HCT116 (cell line): Measurements from ENCODE around the gene HEXD. TPM values are rescaled to one million over a fixed set of nuclear protein-coding genes. Genes with fewer than 3 reads are reported as not detected.

Experiments used
- ATAC-seq: fragments of 200-7000 bp; cut with Tn5 transposase; 2 replicates; pipeline ENCODE4 v1.9.1; 2020; ENCODE audit warnings: mild to moderate bottlenecking, moderate library complexity
- BruUV-seq: library from RNA; stranded (reverse); fragments of 400-500 nt; replicated peaks from 2 replicates; lab custom pipeline; 2021; lab: Mats Ljungman, UMichigan
- CTCF ChIA-PET: fragments of 300-600 bp; sonication (Branson Sonifier 250); formaldehyde crosslinking; loops from one replicate; lab custom pipeline; 2021; ENCODE audit warnings: antibody characterized with exemption; lab: Charles Lee
- POLR2A ChIA-PET: fragments of 300-600, 350-600 bp; sonication (Branson Sonifier 250); formaldehyde crosslinking; loops from one replicate; lab custom pipeline; 2021; ENCODE audit warnings: antibody characterized with exemption; lab: Charles Lee
- RAD21 ChIA-PET, 2 experiments: fragments of 300-600 bp; sonication (Branson Sonifier 250); formaldehyde crosslinking; loops; one replicate each; lab custom pipeline; 2023; ENCODE audit warnings: low total read pairs in 2 of 2; ENCODE audit not compliant: uncharacterized antibody in 2 of 2, unreplicated experiment in 2 of 2, low non-redundant PET in 1 of 2; lab: Charles Lee
- DNase-seq: peaks from one replicate; pipeline ENCODE4 v3.0.0-alpha.2; 2010; ENCODE audit warnings: low read depth, low spot score
- H2AFZ ChIP-seq: fragments of 200-600 bp; shearing (Covaris generic), sonication (generic); 2 replicates; pipeline ENCODE4 v1.6.1; 2017; ENCODE audit warnings: low read depth, mixed run types, mixed read lengths, antibody characterized with exemption, low read length; ENCODE audit not compliant: poor library complexity, severe bottlenecking
- H3K27ac ChIP-seq: 2 replicates; pipeline ENCODE4 v1.5.1; 2012; ENCODE audit warnings: low read depth, low read length
- H3K27me3 ChIP-seq: fragments of 200-600 bp; sonication (generic); 2 replicates; pipeline ENCODE4 v1.6.1; 2016; ENCODE audit warnings: mixed run types, low read length, mixed read lengths; ENCODE audit not compliant: insufficient read depth
- H3K36me3 ChIP-seq, 2 experiments: fragments of 200-500 bp in 1 of 2; fragments of 200-600 bp in 1 of 2; sonication (Bioruptor generic) in 1 of 2; sonication (generic) in 1 of 2; 2 replicates each; pipeline versions ENCODE4 v1.5.1 to v1.6.1; 2014 to 2016; ENCODE audit warnings: low read length in 2 of 2, inconsistent platforms in 1 of 2, mixed read lengths in 1 of 2, mixed run types in 1 of 2; ENCODE audit not compliant: insufficient read depth in 2 of 2, control insufficient read depth in 1 of 2
- H3K4me1 ChIP-seq, 2 experiments: fragments of 200-600 bp in 1 of 2; sonication (generic) in 1 of 2; 2 replicates each; pipeline versions ENCODE4 v1.5.1 to v1.6.1; 2012 to 2017; ENCODE audit warnings: low read length in 2 of 2, inconsistent platforms in 1 of 2, mild to moderate bottlenecking in 1 of 2, mixed read lengths in 1 of 2, mixed run types in 1 of 2, moderate library complexity in 1 of 2; ENCODE audit not compliant: insufficient read depth in 2 of 2, control insufficient read depth in 1 of 2
- H3K4me2 ChIP-seq: fragments of 200-600 bp; sonication (generic); 2 replicates; pipeline ENCODE4 v1.6.1; 2017; ENCODE audit warnings: mixed run types, low read length, mixed read lengths
- H3K4me3 ChIP-seq, 2 experiments: fragments of 200-600 bp in 1 of 2; sonication (generic) in 1 of 2; replicated peaks in 1 of 2; 2 replicates each; pipeline ENCODE4 v1.5.1; 2011 to 2016; ENCODE audit warnings: low read length in 2 of 2, control low read depth in 1 of 2, low read depth in 1 of 2, mild to moderate bottlenecking in 1 of 2, mixed read lengths in 1 of 2, mixed run types in 1 of 2
- H3K79me2 ChIP-seq: fragments of 200-600 bp; sonication (generic); 2 replicates; pipeline ENCODE4 v1.6.1; 2017; ENCODE audit warnings: mild to moderate bottlenecking, mixed run types, low read length, moderate library complexity, mixed read lengths; ENCODE audit not compliant: insufficient read depth
- H3K9ac ChIP-seq: fragments of 200-600 bp; sonication (generic); 2 replicates; pipeline ENCODE4 v1.6.1; 2016; ENCODE audit warnings: low read length, mixed read lengths
- H3K9me2 ChIP-seq: fragments of 200-600 bp; sonication (generic), shearing (Covaris generic); 2 replicates; pipeline ENCODE4 v1.6.1; 2017; ENCODE audit warnings: mixed run types, mild to moderate bottlenecking, moderate library complexity; ENCODE audit not compliant: insufficient read depth
- H3K9me3 ChIP-seq, 2 experiments: fragments of 200-500 bp in 1 of 2; fragments of 200-600 bp in 1 of 2; sonication (Bioruptor generic) in 1 of 2; sonication (generic) in 1 of 2; 2 replicates each; pipeline ENCODE4 v1.6.1; 2014 to 2017; ENCODE audit warnings: low read length in 2 of 2, mixed read lengths in 2 of 2, inconsistent platforms in 1 of 2, low read depth in 1 of 2, mild to moderate bottlenecking in 1 of 2, mixed run types in 1 of 2, moderate library complexity in 1 of 2; ENCODE audit not compliant: control insufficient read depth in 1 of 2, insufficient read depth in 1 of 2
- H4K20me1 ChIP-seq: fragments of 200-600 bp; sonication (generic), shearing (Covaris generic); 2 replicates; pipeline ENCODE4 v1.6.1; 2017; ENCODE audit warnings: mixed run types, mild to moderate bottlenecking, moderate library complexity; ENCODE audit not compliant: insufficient read depth
- ATF3 ChIP-seq: IDR thresholded peaks from 2 replicates; pipeline ENCODE4 v1.6.1; 2012
- CEBPB ChIP-seq: IDR thresholded peaks from 2 replicates; pipeline ENCODE4 v1.6.1; 2012; ENCODE audit warnings: low read depth
- CTCF ChIP-seq, 3 experiments: fragments of 200-600 bp in 1 of 3; sonication (generic) in 1 of 3; IDR thresholded peaks in 2 of 3; conservative IDR thresholded peaks in 1 of 3; 2 replicates each; pipeline ENCODE4 v1.5.1; 2012 to 2017; ENCODE audit warnings: low read depth in 2 of 3, low read length in 2 of 3, antibody characterized with exemption in 1 of 3, borderline replicate concordance in 1 of 3, control low read depth in 1 of 3, mild to moderate bottlenecking in 1 of 3, mixed read lengths in 1 of 3, mixed run types in 1 of 3, moderate library complexity in 1 of 3; ENCODE audit not compliant: insufficient read depth in 1 of 3
- EZH2 ChIP-seq: fragments of 200-600 bp; sonication (generic); IDR thresholded peaks from 2 replicates; pipeline ENCODE4 v1.6.1; 2017; ENCODE audit warnings: antibody characterized with exemption, mixed run types
- FOSL1 ChIP-seq: IDR thresholded peaks from 2 replicates; pipeline ENCODE4 v1.6.1; 2012; ENCODE audit warnings: low read depth
- POLR2AphosphoS5 ChIP-seq: IDR thresholded peaks from 2 replicates; pipeline ENCODE4 v1.6.1; 2011; ENCODE audit warnings: mild to moderate bottlenecking, low read depth, low read length, moderate library complexity
- SIN3A ChIP-seq: IDR thresholded peaks from 2 replicates; pipeline ENCODE4 v1.6.1; 2012; ENCODE audit warnings: low read depth
- ZBTB33 ChIP-seq: IDR thresholded peaks from 2 replicates; pipeline ENCODE4 v1.6.1; 2011; ENCODE audit warnings: mild to moderate bottlenecking, low read length, moderate library complexity; ENCODE audit not compliant: insufficient replicate concordance; ENCODE audit errors: extremely low read depth
- ZNF274 ChIP-seq: fragments of 200-500 bp; sonication (Bioruptor generic); IDR thresholded peaks from 2 replicates; pipeline ENCODE4 v1.6.1; 2014; ENCODE audit warnings: mild to moderate bottlenecking, low read depth, low read length, inconsistent platforms
- intact Hi-C: fragments of 100-400 bp; cut with micrococcal nuclease; formaldehyde crosslinking; loops from 2 replicates; pipeline ENCODE4 v1.10.0; 2022
- total RNA-seq: library from RNA; stranded (reverse); gene quantifications from one replicate; pipeline ENCODE4 v1.2.1, GENCODE V29; 2021; ENCODE audit not compliant: unreplicated experiment

HEXD gene
- total RNA-seq, 1 experiment from 2014 or later: 45.2 TPM

GRCh38 chr17:82386255-82386831, 31.8 kb upstream of the HEXD start:
- no peak overlapping the region for H3K4me3 ChIP-seq
- intact Hi-C loops: no loop called here

More at GRCh38 chr17:82386255-82386831, 31.8 kb upstream of the HEXD start:
- H3K4me2 ChIP-seq: no peak overlapping the region
- RAD21 ChIA-PET: no interaction called here
- no peaks in the 10 kb centered on the region for H4K20me1 ChIP-seq
- TF ChIP-seq CEBPB (no peak), FOSL1 (no peak), CTCF (IDR thresholded peaks at IDR 0.05 in 2 of 3, conservative IDR thresholded peaks at IDR 0.05 in 1 of 3; ENCODE audit: borderline replicate concordance in 1 of 3, insufficient read depth in 1 of 3, low read depth in 2 of 3, low read length in 2 of 3) (no peak), ATF3 (no peak), SIN3A (no peak), POLR2AphosphoS5 (no peak), ZBTB33 (no peak), ZNF274 (no peak), EZH2 (no peak)
- ATAC-seq: no peak
- CTCF ChIA-PET: no interaction called here
- no peak for DNase-seq
- no peaks in the 10 kb centered on the region for H3K9me2 ChIP-seq
- no peak overlapping the region for H3K27ac ChIP-seq
- H3K36me3 ChIP-seq: no peaks in the 10 kb centered on the region
- no peak overlapping the region for H3K9ac ChIP-seq
- peaks cover 15 to 33% of the 10 kb centered on the region in 2 experiments for H3K4me1 ChIP-seq
- POLR2A ChIA-PET: no interaction called here
- H2AFZ ChIP-seq: no peak overlapping the region
- H3K27me3 ChIP-seq: no peaks in the 10 kb centered on the region
- no peaks in the 10 kb centered on the region for H3K79me2 ChIP-seq
- no peaks in the 10 kb centered on the region for H3K9me3 ChIP-seq
- BruUV-seq: no TSS peak
